GM10248 (cell line): Measurements from ENCODE around the gene CEP57L1.

ENCODE experiments used
- CTCF ChIA-PET: fragments of 300-600 bp; sonication (Branson Sonifier 250); formaldehyde crosslinking; extraction: SDS; loops from one replicate; lab custom pipeline; 2021; ENCODE audit warnings: antibody characterized with exemption; lab: Yijun Ruan, JAX
- POLR2A ChIA-PET: fragments of 350-650 bp; sonication (Branson Sonifier 250); formaldehyde crosslinking; extraction: SDS; loops from one replicate; lab custom pipeline; 2020; ENCODE audit warnings: antibody characterized with exemption; lab: Yijun Ruan, JAX
- DNase-seq: peaks from one replicate; pipeline ENCODE4 v3.0.0; 2012; ENCODE audit errors: extremely low spot score
- CTCF ChIP-seq: IDR thresholded peaks from 2 replicates; pipeline ENCODE4 v1.5.1; 2012; ENCODE audit warnings: mild to moderate bottlenecking, low read depth; ENCODE audit errors: extremely low read depth, missing control alignments, control extremely low read depth

CEP57L1 gene

GRCh38 chr6:109058620-109059019, 36.7 kb upstream of the CEP57L1 start:
- DNase-seq = no peak
- ChIA-PET POLR2A (no interaction called here), CTCF (interaction anchor here (2.3 kb wide), 1 partner anchor 12 kb away, joined by 5 read pairs; no protein-coding TSS in a partner anchor)
- no peak for TF ChIP-seq CTCF

GRCh38 chr6:109059153-109059552, 36.2 kb upstream of the CEP57L1 start:
- no peak for TF ChIP-seq CTCF
- POLR2A ChIA-PET = no interaction called here
- DNase-seq = no peak
- CTCF ChIA-PET = no interaction called here

GRCh38 chr6:109059571-109060021, 35.7 kb upstream of the CEP57L1 start:
- DNase-seq = peak; percentile 20
- ChIA-PET CTCF (no interaction called here), POLR2A (no interaction called here)

GRCh38 chr6:109060571-109060970, 34.7 kb upstream of the CEP57L1 start:
- TF ChIP-seq CTCF = no peak
- DNase-seq = no peak
- ChIA-PET POLR2A (no interaction called here), CTCF (no interaction called here)

More at GRCh38 chr6:109059571-109060021, 35.7 kb upstream of the CEP57L1 start:
- no peak for TF ChIP-seq CTCF

GRCh38 chr6:109062216-109062615, 33.1 kb upstream of the CEP57L1 start:
- ChIA-PET POLR2A (no interaction called here), CTCF (interaction anchor here (1.1 kb wide), 1 partner anchor 11 kb away, joined by 5 read pairs; no protein-coding TSS in a partner anchor)
- DNase-seq = no peak
- TF ChIP-seq CTCF = no peak

GRCh38 chr6:109062767-109063352, 32.4 kb upstream of the CEP57L1 start:
- CTCF ChIA-PET = interaction anchor here (1.1 to 1.5 kb wide), 2 partner anchors 10 to 12 kb away, joined by 5 to 6 read pairs; no protein-coding TSS in a partner anchor
- POLR2A ChIA-PET = no interaction called here
- DNase-seq = no peak
- no peak for TF ChIP-seq CTCF

- POLR2A ChIA-PET = no interaction called here
- DNase-seq = no peak
- TF ChIP-seq CTCF = no peak
- CTCF ChIA-PET = interaction anchor here (6.4 kb wide), 1 partner anchor 529 kb away, joined by 53 read pairs; no protein-coding TSS in a partner anchor
These were observed 25.6 kb upstream of the CEP57L1 start for GRCh38 chr6:109069746-109070145.
